ENCODE data around the gene ADAR.

ADAR gene

GRCh38 chr1:154598871-154599635 lies 8.9 kb downstream of the ADAR start:
- Histone ChIP-seq H3K4me3 (ENCODE audit: low read depth, low read length) (no peak overlapping the region), H3K9ac (ENCODE audit: low read length) (no peak overlapping the region), H3K27ac (ENCODE audit: low read depth, low read length) (no peak overlapping the region; the same call in 1 of the 2 replicates), H3K4me1 (ENCODE audit: control insufficient read depth, insufficient read depth, low read length) (0 out of 2 replicates have a peak, but pooled peaks cover under 1% of the 10 kb centered on the region), H3K36me3 (ENCODE audit: control insufficient read depth, insufficient read depth, low read length) (peaks cover 91% of the 10 kb centered on the region), H3K27me3 (ENCODE audit: control insufficient read depth, insufficient read depth, low read length) (no peaks in the 10 kb centered on the region), H3K9me3 (ENCODE audit: control insufficient read depth, insufficient read depth, low read depth, low read length) (no peaks in the 10 kb centered on the region)

- H3K4me3 ChIP-seq (ENCODE audit: low read depth, low read length): no peak overlapping the region
- no peaks in the 10 kb centered on the region for H3K9me3 ChIP-seq (ENCODE audit: control insufficient read depth, insufficient read depth, low read depth, low read length)
- H3K4me1 ChIP-seq (ENCODE audit: control insufficient read depth, insufficient read depth, low read length): no peaks in the 10 kb centered on the region
- no peak overlapping the region for H3K27ac ChIP-seq (ENCODE audit: low read depth, low read length)
- peaks cover 93% of the 10 kb centered on the region for H3K36me3 ChIP-seq (ENCODE audit: control insufficient read depth, insufficient read depth, low read length)
- no peak overlapping the region for H3K9ac ChIP-seq (ENCODE audit: low read length)
- H3K27me3 ChIP-seq (ENCODE audit: control insufficient read depth, insufficient read depth, low read length): no peaks in the 10 kb centered on the region
Measured at GRCh38 chr1:154595621-154596020, 12.4 kb downstream of the ADAR start.

- peaks cover 97% of the 10 kb centered on the region for H3K36me3 ChIP-seq (ENCODE audit: control insufficient read depth, insufficient read depth, low read length)
- no peak overlapping the region for H3K9ac ChIP-seq (ENCODE audit: low read length)
- no peaks in the 10 kb centered on the region for H3K9me3 ChIP-seq (ENCODE audit: control insufficient read depth, insufficient read depth, low read depth, low read length)
- no peaks in the 10 kb centered on the region for H3K27me3 ChIP-seq (ENCODE audit: control insufficient read depth, insufficient read depth, low read length)
- no peak overlapping the region for H3K27ac ChIP-seq (ENCODE audit: low read depth, low read length)
- no peak overlapping the region for H3K4me3 ChIP-seq (ENCODE audit: low read depth, low read length)
- no peaks in the 10 kb centered on the region for H3K4me1 ChIP-seq (ENCODE audit: control insufficient read depth, insufficient read depth, low read length)
Measured at GRCh38 chr1:154594811-154595210, 13.2 kb downstream of the ADAR start.

GRCh38 chr1:154593390-154593789 lies 14.6 kb downstream of the ADAR start:
- H3K36me3 ChIP-seq (ENCODE audit: control insufficient read depth, insufficient read depth, low read length): peaks cover 97% of the 10 kb centered on the region
- H3K4me1 ChIP-seq (ENCODE audit: control insufficient read depth, insufficient read depth, low read length): no peaks in the 10 kb centered on the region
- H3K27ac ChIP-seq (ENCODE audit: low read depth, low read length): no peak overlapping the region
- H3K27me3 ChIP-seq (ENCODE audit: control insufficient read depth, insufficient read depth, low read length): no peaks in the 10 kb centered on the region
- H3K9me3 ChIP-seq (ENCODE audit: control insufficient read depth, insufficient read depth, low read depth, low read length): no peaks in the 10 kb centered on the region
- no peak overlapping the region for H3K9ac ChIP-seq (ENCODE audit: low read length)
- no peak overlapping the region for H3K4me3 ChIP-seq (ENCODE audit: low read depth, low read length)

- no peak overlapping the region for H3K27ac ChIP-seq (ENCODE audit: low read depth, low read length)
- no peaks in the 10 kb centered on the region for H3K27me3 ChIP-seq (ENCODE audit: control insufficient read depth, insufficient read depth, low read length)
- H3K36me3 ChIP-seq (ENCODE audit: control insufficient read depth, insufficient read depth, low read length): peaks cover 97% of the 10 kb centered on the region
- no peak overlapping the region for H3K4me3 ChIP-seq (ENCODE audit: low read depth, low read length)
- H3K4me1 ChIP-seq (ENCODE audit: control insufficient read depth, insufficient read depth, low read length): no peaks in the 10 kb centered on the region
- no peaks in the 10 kb centered on the region for H3K9me3 ChIP-seq (ENCODE audit: control insufficient read depth, insufficient read depth, low read depth, low read length)
- no peak overlapping the region for H3K9ac ChIP-seq (ENCODE audit: low read length)
Measured at GRCh38 chr1:154591206-154591605, 16.8 kb downstream of the ADAR start.

GRCh38 chr1:154590756-154591155 lies 17.2 kb downstream of the ADAR start:
- no peaks in the 10 kb centered on the region for H3K4me1 ChIP-seq (ENCODE audit: control insufficient read depth, insufficient read depth, low read length)
- H3K27ac ChIP-seq (ENCODE audit: low read depth, low read length): no peak overlapping the region
- H3K36me3 ChIP-seq (ENCODE audit: control insufficient read depth, insufficient read depth, low read length): peaks cover 97% of the 10 kb centered on the region
- no peak overlapping the region for H3K4me3 ChIP-seq (ENCODE audit: low read depth, low read length)
- no peak overlapping the region for H3K9ac ChIP-seq (ENCODE audit: low read length)
- H3K9me3 ChIP-seq (ENCODE audit: control insufficient read depth, insufficient read depth, low read depth, low read length): no peaks in the 10 kb centered on the region
- no peaks in the 10 kb centered on the region for H3K27me3 ChIP-seq (ENCODE audit: control insufficient read depth, insufficient read depth, low read length)

GRCh38 chr1:154589780-154590179 lies 18.2 kb downstream of the ADAR start:
- no peaks in the 10 kb centered on the region for H3K27me3 ChIP-seq (ENCODE audit: control insufficient read depth, insufficient read depth, low read length)
- H3K27ac ChIP-seq (ENCODE audit: low read depth, low read length): no peak overlapping the region

GRCh38 chr1:154586641-154587040 lies 21.3 kb downstream of the ADAR start:
- peaks cover 100% of the 10 kb centered on the region for H3K36me3 ChIP-seq (ENCODE audit: control insufficient read depth, insufficient read depth, low read length)
- H3K9ac ChIP-seq (ENCODE audit: low read length): no peak overlapping the region
- H3K4me1 ChIP-seq (ENCODE audit: control insufficient read depth, insufficient read depth, low read length): no peaks in the 10 kb centered on the region
- H3K9me3 ChIP-seq (ENCODE audit: control insufficient read depth, insufficient read depth, low read depth, low read length): no peaks in the 10 kb centered on the region
- H3K4me3 ChIP-seq (ENCODE audit: low read depth, low read length): no peak overlapping the region
- H3K27ac ChIP-seq (ENCODE audit: low read depth, low read length): no peak overlapping the region
- H3K27me3 ChIP-seq (ENCODE audit: control insufficient read depth, insufficient read depth, low read length): no peaks in the 10 kb centered on the region

More at GRCh38 chr1:154589780-154590179, 18.2 kb downstream of the ADAR start:
- H3K9ac ChIP-seq (ENCODE audit: low read length): no peak overlapping the region
- no peaks in the 10 kb centered on the region for H3K4me1 ChIP-seq (ENCODE audit: control insufficient read depth, insufficient read depth, low read length)
- peaks cover 98% of the 10 kb centered on the region for H3K36me3 ChIP-seq (ENCODE audit: control insufficient read depth, insufficient read depth, low read length)
- no peak overlapping the region for H3K4me3 ChIP-seq (ENCODE audit: low read depth, low read length)
- H3K9me3 ChIP-seq (ENCODE audit: control insufficient read depth, insufficient read depth, low read depth, low read length): no peaks in the 10 kb centered on the region

GRCh38 chr1:154586231-154586630 lies 21.8 kb downstream of the ADAR start:
- no peaks in the 10 kb centered on the region for H3K9me3 ChIP-seq (ENCODE audit: control insufficient read depth, insufficient read depth, low read depth, low read length)
- H3K4me1 ChIP-seq (ENCODE audit: control insufficient read depth, insufficient read depth, low read length): no peaks in the 10 kb centered on the region
- H3K27ac ChIP-seq (ENCODE audit: low read depth, low read length): no peak overlapping the region
- H3K27me3 ChIP-seq (ENCODE audit: control insufficient read depth, insufficient read depth, low read length): no peaks in the 10 kb centered on the region
- no peak overlapping the region for H3K4me3 ChIP-seq (ENCODE audit: low read depth, low read length)
- no peak overlapping the region for H3K9ac ChIP-seq (ENCODE audit: low read length)
- H3K36me3 ChIP-seq (ENCODE audit: control insufficient read depth, insufficient read depth, low read length): peaks cover 99% of the 10 kb centered on the region

- Histone ChIP-seq H3K9me3 (ENCODE audit: control insufficient read depth, insufficient read depth, low read depth, low read length) (no peaks in the 10 kb centered on the region), H3K27me3 (ENCODE audit: control insufficient read depth, insufficient read depth, low read length) (no peaks in the 10 kb centered on the region), H3K4me1 (ENCODE audit: control insufficient read depth, insufficient read depth, low read length) (no peaks in the 10 kb centered on the region), H3K27ac (ENCODE audit: low read depth, low read length) (no peak overlapping the region), H3K36me3 (ENCODE audit: control insufficient read depth, insufficient read depth, low read length) (peaks cover 99% of the 10 kb centered on the region), H3K9ac (ENCODE audit: low read length) (no peak overlapping the region), H3K4me3 (ENCODE audit: low read depth, low read length) (no peak overlapping the region)
Measured at GRCh38 chr1:154584267-154584994, 23.6 kb downstream of the ADAR start.

GRCh38 chr1:154583773-154584172 lies 24.2 kb downstream of the ADAR start:
- Histone ChIP-seq H3K27me3 (ENCODE audit: control insufficient read depth, insufficient read depth, low read length) (no peaks in the 10 kb centered on the region), H3K4me1 (ENCODE audit: control insufficient read depth, insufficient read depth, low read length) (no peaks in the 10 kb centered on the region), H3K4me3 (ENCODE audit: low read depth, low read length) (no peak overlapping the region), H3K36me3 (ENCODE audit: control insufficient read depth, insufficient read depth, low read length) (peaks cover 99% of the 10 kb centered on the region), H3K9me3 (ENCODE audit: control insufficient read depth, insufficient read depth, low read depth, low read length) (no peaks in the 10 kb centered on the region), H3K27ac (ENCODE audit: low read depth, low read length) (no peak overlapping the region), H3K9ac (ENCODE audit: low read length) (no peak overlapping the region)

Data from HUES6 (cell line).